DMS 273 treated with DMSO at 0.1 percent for 48 hours (cell line): ENCODE results near the gene PLIN5.
"Not testable (repeated sequence)": the region's sequence is repeated elsewhere in the genome, so short reads cannot be mapped to it uniquely, and the experiment has no call there.

Source experiments
- DNase-seq: peaks from one replicate; lab custom pipeline; 2025; lab: John Stamatoyannopoulos, UW

PLIN5 gene

DNA sequence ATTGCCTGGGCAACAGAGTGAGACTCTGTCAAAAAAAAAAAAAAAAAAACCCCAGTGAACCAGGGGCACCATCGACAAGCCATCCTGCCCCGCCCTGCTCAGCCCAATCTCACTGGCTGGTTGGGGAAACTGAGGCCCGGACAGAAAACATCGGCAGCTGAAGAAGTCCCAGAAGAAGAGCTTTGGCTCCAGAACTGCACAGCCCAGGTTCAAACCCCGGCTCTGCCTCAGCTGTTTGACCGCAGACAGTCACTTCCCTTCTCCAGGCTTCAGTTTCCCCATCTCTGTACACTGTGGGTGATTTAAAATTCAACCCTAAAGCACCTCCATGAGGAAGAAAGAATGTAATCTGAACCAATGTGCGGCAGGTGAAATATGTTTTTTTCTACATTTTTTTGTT lies 33.9 kb upstream of the PLIN5 start:
- no peak for DNase-seq

- no peak for DNase-seq
These were observed 32.6 kb upstream of the PLIN5 start for GRCh38 chr19:4567584-4568071.

GRCh38 chr19:4566402-4567051 lies 31.5 kb upstream of the PLIN5 start:
- DNase-seq = peak; percentile 34

DNA sequence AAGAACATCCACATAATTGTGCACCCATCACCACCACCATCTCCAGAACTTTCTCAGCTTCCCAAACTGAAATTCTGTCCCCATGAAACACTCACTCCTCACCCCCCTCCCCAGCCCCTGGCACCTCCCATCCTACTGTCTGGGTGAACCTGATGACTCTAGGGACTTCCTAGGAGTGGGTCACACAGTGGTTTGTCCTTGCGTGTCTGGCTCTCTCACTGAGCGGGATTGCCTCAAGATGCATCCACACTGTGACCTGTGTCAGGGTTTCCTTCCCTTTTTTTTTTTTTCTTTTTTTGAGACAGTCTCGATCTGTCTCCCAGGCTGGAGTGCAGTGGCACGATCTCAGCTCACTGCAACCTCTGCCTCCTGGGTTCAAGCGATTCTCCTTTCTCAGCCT lies 28.5 kb upstream of the PLIN5 start:
- not testable (repeated sequence) for DNase-seq

GRCh38 chr19:4562085-4562484 lies 27.1 kb upstream of the PLIN5 start:
- not testable (repeated sequence) for DNase-seq

DNA sequence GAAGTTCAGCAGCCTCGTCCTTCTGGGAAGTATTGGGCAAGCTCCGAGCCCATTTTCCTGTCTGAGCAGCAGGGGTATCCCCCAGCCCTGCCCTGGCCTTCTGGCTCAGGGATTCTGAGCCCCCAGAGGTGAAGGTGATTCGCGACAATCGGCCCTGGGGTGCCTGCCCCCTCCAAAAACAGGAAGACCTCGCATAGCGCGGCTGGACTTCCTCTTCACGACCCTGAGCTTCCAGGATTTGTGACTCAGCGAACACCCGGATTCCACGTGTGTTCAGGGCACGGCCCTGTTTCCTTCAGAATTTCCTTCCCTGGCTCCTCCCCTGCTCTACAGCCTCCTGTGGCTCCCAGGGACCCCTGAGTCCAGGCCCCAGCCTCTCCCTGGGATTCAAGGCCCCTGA lies 24.5 kb upstream of the PLIN5 start, which contains the start of gene SEMA6B:
Gene SEMA6B (minus strand): TSS at position 116 of the 400 bp plus-strand sequence. CDS start 1,227 bp downstream, outside the sequence.
- no peak for DNase-seq

- DNase-seq = no peak
These were observed 23.2 kb upstream of the PLIN5 start for GRCh38 chr19:4557971-4558941.

DNA sequence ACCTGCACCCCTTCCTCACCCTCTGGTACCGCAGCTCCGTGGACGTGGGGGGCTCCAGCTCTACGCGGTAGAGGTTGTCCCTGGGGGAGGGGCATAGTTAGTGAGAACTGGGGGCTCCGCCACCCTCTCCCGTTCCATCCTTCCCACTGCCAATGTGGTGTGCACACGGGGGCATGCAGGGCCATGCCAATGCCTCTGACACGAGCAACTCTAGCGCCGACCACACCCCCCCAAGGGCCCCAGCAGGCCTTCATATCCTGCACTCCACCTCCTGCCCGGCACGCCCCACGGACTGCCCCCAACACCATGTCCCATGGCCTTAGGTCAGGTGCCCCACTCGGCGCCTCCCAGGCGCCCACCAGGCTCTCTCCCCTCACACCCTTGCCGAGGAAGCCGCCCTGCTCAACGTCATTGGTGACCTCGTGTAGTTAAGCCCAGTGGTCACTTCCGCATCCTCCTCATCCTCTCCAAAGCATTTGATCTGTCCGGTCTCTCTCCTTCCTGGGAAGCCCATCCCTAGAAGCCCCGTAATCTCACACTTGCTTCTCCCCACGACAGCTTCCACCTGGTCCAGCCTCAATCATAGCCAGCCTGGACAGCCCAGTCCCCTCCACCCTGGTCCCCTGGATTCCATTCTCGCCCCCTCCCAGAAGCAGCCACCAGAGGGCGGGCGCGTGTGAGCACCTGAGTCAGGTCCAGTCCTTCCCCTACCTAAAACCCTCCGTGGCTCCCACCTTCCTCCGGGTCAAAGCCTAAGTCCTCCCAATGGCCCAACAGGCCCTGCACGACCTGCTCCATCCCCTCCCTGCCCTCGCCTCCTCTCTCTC lies 22.3 kb upstream of the PLIN5 start:
- no peak for DNase-seq

GRCh38 chr19:4556597-4557127 lies 21.6 kb upstream of the PLIN5 start:
- no peak for DNase-seq

- no peak for DNase-seq
These were observed 20.9 kb upstream of the PLIN5 start for GRCh38 chr19:4555657-4556561.

GRCh38 chr19:4554717-4555116 lies 19.7 kb upstream of the PLIN5 start:
- DNase-seq = no peak

DNA sequence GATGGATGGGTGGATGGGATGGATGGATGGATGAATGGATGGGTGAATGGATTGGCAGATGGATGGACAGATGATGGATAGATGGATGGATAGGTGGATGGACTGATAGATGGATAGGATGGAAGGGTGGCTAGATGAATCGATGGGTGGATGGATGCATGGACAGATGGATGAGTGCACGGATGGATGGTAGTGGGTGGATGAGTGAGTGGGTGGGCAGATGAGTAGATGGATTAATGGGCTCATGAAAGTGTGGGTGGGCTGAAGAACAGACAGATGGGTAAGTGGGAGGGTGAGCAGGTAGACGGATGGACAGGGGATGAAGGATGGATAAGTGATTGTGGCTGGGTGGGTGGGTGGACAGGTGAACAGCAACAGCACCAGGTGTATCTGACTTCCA lies 18.8 kb upstream of the PLIN5 start:
- DNase-seq = no peak

DNA sequence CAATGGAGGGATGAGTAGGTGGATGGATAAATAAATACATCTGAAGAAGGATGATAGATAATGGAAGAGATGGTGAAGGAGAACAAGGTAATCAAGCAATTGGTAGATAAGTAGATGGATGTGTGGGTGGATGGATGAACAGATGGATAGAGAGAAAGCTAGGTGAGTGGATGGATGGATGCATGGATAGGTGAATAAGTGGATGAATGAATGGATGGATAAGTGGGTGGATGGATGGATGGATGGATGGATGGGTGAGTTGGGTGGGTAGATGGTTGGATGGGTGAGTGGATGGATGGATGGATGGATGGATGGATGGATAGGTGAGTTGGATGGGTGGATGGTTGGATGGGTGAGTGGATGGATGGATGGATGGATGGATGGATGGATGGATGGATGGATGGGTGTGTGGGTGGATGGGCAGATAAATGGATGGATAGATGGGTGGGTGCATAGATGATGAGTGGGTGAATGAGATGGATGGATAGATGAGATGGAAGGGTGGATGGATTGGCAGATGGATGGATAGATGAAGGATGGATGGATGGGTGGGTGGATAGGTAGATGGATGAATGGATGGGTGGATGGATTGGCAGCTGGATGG lies 18.2 kb upstream of the PLIN5 start:
- no peak for DNase-seq

- no peak for DNase-seq
These were observed 17.4 kb upstream of the PLIN5 start for GRCh38 chr19:4552525-4552819.

GRCh38 chr19:4550479-4551050 lies 15.5 kb upstream of the PLIN5 start:
- no peak for DNase-seq

DNA sequence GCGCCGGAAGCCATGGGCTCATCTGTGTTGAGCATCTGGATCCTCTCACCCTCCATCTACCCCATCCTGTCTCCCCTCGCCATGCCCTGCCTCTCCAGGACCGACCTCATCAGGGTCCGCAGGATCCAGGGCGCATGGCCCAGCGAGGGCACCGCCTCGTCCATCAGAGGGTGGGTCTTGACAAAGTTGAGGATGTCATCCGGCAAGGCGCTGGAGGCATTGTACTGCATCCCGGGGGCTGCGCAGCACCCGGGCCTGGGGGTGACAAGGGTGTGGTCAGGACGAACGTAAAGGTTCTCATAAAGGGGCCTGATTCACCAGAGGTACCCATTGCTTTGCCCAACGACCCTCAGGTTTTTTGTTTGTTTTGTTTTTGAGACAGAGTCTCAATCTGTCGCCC lies 15.0 kb upstream of the PLIN5 start:
- DNase-seq = no peak

DNA sequence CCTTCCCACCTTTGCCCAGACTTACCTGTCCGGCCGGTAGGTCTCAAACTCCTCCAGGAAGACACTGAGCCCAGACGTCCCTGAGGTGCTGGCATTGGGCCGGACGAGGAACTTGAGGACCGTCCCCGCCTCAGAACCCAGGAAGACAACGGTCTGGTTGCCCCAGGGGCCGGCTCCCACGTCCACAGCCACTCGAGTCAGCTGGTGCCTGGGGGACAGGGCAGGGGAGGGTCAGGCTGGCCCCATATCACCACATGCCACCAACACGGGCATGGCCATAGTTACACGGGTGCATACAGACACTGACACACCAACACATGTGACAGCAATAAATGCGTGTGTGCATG lies 13.2 kb upstream of the PLIN5 start:
- DNase-seq = no peak

DNA sequence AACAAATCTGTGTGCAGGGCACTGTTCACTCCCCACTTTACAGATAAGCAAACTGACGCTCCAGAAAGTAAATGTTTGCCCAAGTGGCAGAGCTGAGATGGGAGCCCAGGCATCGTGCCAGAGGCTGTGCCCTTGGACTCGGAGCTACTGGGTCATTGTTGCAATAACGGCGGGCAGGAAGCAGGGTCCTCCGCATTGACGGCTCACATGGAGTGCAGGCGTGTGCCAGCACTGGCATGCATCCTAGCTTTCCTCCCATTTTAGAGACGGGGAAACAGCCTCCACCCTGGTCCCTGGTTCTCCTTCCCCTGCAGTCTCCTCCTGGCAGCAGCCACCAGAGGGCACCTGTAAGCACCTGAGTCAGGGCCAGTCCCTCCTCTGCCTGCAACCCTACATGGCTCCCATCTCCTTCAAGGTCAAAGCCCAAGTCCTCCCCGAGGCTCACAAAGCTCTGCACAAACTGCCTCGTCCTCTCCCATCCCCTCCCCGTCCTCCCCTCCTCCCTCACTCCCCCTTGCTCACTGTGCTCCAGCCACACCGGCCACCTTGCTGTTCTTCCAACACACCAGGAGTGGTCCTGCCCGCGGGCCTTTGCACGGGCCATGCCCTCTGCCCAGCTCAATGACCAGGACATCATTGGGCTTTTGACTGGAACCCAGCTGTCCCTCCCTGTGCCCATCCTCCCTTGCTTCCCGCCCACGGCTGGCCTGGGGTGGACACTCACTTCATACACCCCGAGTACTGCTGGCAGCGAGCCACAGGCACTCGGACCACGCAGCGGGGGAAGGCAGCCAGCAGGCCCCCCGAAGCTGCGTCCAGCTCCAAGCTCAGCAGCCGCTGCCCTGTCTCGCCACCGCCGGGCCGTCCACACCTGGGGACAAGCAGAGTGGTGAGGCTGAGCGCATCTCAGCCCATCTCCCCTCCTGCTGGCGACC lies 12.5 kb upstream of the PLIN5 start:
- no peak for DNase-seq
